ENCODE measurements around the gene PHF12.

- TF ChIP-seq, protein P1, sequence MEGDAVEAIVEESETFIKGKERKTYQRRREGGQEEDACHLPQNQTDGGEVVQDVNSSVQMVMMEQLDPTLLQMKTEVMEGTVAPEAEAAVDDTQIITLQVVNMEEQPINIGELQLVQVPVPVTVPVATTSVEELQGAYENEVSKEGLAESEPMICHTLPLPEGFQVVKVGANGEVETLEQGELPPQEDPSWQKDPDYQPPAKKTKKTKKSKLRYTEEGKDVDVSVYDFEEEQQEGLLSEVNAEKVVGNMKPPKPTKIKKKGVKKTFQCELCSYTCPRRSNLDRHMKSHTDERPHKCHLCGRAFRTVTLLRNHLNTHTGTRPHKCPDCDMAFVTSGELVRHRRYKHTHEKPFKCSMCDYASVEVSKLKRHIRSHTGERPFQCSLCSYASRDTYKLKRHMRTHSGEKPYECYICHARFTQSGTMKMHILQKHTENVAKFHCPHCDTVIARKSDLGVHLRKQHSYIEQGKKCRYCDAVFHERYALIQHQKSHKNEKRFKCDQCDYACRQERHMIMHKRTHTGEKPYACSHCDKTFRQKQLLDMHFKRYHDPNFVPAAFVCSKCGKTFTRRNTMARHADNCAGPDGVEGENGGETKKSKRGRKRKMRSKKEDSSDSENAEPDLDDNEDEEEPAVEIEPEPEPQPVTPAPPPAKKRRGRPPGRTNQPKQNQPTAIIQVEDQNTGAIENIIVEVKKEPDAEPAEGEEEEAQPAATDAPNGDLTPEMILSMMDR (IDR thresholded peaks at IDR 0.05), result no peak
- no peak for TF ChIP-seq POLR2A (IDR thresholded peaks at IDR 0.05)
- TF ChIP-seq POLR2AphosphoS5 (IDR thresholded peaks at IDR 0.05), result no peak
- TF ChIP-seq EP300 (IDR thresholded peaks at IDR 0.05), result no peak
Observed at GRCh38 chr17:28975031-28975430, 23.7 kb upstream of the PHF12 start.
